SU-DHL-6 (cell line): ENCODE measurements around the gene TLCD3B.

Source experiments
- EZH2phosphoT487 ChIP-seq: fragments of 200-600 bp; sonication (generic), shearing (Covaris generic); conservative IDR thresholded peaks from 2 replicates; pipeline ENCODE4 v1.6.1; 2018; ENCODE audit warnings: mild to moderate bottlenecking, antibody characterized with exemption, low read length, moderate library complexity, mixed read lengths
- TF ChIP-seq, protein P1 (sequence below): fragments of 200-600 bp; sonication (generic); IDR thresholded peaks from one replicate; pipeline ENCODE4 v1.5.1; 2017; ENCODE audit warnings: antibody characterized with exemption, mild to moderate bottlenecking, low read length, moderate library complexity; ENCODE audit not compliant: insufficient read depth, poor library complexity, severe bottlenecking

GRCh38 chr16:30068333-30068732 lies 37.3 kb upstream of the TLCD3B start:
- TF ChIP-seq, protein P1, sequence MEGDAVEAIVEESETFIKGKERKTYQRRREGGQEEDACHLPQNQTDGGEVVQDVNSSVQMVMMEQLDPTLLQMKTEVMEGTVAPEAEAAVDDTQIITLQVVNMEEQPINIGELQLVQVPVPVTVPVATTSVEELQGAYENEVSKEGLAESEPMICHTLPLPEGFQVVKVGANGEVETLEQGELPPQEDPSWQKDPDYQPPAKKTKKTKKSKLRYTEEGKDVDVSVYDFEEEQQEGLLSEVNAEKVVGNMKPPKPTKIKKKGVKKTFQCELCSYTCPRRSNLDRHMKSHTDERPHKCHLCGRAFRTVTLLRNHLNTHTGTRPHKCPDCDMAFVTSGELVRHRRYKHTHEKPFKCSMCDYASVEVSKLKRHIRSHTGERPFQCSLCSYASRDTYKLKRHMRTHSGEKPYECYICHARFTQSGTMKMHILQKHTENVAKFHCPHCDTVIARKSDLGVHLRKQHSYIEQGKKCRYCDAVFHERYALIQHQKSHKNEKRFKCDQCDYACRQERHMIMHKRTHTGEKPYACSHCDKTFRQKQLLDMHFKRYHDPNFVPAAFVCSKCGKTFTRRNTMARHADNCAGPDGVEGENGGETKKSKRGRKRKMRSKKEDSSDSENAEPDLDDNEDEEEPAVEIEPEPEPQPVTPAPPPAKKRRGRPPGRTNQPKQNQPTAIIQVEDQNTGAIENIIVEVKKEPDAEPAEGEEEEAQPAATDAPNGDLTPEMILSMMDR = no peak
- TF ChIP-seq EZH2phosphoT487 = no peak
